Gastrocnemius medialis (tissue), 4 donors: ENCODE measurements around the gene JAG2.

Experiments
- POLR2A ChIP-seq, 2 donors: fragments of 450-650 bp; IDR thresholded peaks; one replicate each; pipeline ENCODE4 v1.6.1; 2017; ENCODE audit warnings: antibody characterized with exemption in 2 of 2, mild to moderate bottlenecking in 2 of 2, moderate library complexity in 2 of 2
- TF ChIP-seq, protein P1 (sequence below), 5 experiments: fragments of 450-650 bp in 3 of 5; fragments of 200-600 bp in 2 of 5; sonication (generic) in 2 of 5; IDR thresholded peaks in 4 of 5; conservative IDR thresholded peaks in 1 of 5; 1 replicate in 4 of 5; 2 replicates in 1 of 5; pipeline ENCODE4 v1.5.1; 2016 to 2019; ENCODE audit warnings: antibody characterized with exemption in 5 of 5, mild to moderate bottlenecking in 3 of 5, moderate library complexity in 3 of 5

GRCh38 chr14:105123064-105123665, 45.4 kb downstream of the JAG2 start:
- TF ChIP-seq, protein P1, sequence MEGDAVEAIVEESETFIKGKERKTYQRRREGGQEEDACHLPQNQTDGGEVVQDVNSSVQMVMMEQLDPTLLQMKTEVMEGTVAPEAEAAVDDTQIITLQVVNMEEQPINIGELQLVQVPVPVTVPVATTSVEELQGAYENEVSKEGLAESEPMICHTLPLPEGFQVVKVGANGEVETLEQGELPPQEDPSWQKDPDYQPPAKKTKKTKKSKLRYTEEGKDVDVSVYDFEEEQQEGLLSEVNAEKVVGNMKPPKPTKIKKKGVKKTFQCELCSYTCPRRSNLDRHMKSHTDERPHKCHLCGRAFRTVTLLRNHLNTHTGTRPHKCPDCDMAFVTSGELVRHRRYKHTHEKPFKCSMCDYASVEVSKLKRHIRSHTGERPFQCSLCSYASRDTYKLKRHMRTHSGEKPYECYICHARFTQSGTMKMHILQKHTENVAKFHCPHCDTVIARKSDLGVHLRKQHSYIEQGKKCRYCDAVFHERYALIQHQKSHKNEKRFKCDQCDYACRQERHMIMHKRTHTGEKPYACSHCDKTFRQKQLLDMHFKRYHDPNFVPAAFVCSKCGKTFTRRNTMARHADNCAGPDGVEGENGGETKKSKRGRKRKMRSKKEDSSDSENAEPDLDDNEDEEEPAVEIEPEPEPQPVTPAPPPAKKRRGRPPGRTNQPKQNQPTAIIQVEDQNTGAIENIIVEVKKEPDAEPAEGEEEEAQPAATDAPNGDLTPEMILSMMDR (IDR thresholded peaks at IDR 0.05 in 4 of 5, conservative IDR thresholded peaks at IDR 0.05 in 1 of 5), result no peak
- TF ChIP-seq POLR2A (IDR thresholded peaks at IDR 0.05), result no peak
